ENCODE measurements around the gene NEFH.
"Not testable (repeated sequence)": the region's sequence is repeated elsewhere in the genome, so short reads cannot be mapped to it uniquely, and the experiment has no call there.

The NEFH gene

GRCh38 chr22:29463629-29464028 is 16.4 kb upstream of the NEFH start:
- no peak for DNase-seq

- no peak for DNase-seq
These were observed 15.4 kb upstream of the NEFH start for GRCh38 chr22:29464581-29464980.

GRCh38 chr22:29469755-29470154 is 10.3 kb upstream of the NEFH start:
- DNase-seq = no peak

GRCh38 chr22:29470159-29470855 is 9.7 kb upstream of the NEFH start:
- DNase-seq = peak; percentile 35

GRCh38 chr22:29473001-29473400 is 7.0 kb upstream of the NEFH start:
- DNase-seq = no peak

- no peak for DNase-seq
These were observed 4.5 kb upstream of the NEFH start for GRCh38 chr22:29475550-29475949.

GRCh38 chr22:29476116-29476515 is 3.9 kb upstream of the NEFH start:
- DNase-seq = no peak

GRCh38 chr22:29477723-29478318 is 2.2 kb upstream of the NEFH start:
- DNase-seq = no peak

- DNase-seq = no peak
These were observed 1.4 kb upstream of the NEFH start for GRCh38 chr22:29478326-29479276.

- DNase-seq = no peak
These were observed 169 bp downstream of the NEFH start for GRCh38 chr22:29480262-29480511.

GRCh38 chr22:29480512-29481264 is 670 bp downstream of the NEFH start:
- DNase-seq = no peak

GRCh38 chr22:29481265-29482000 is 1.4 kb downstream of the NEFH start:
- no peak for DNase-seq

GRCh38 chr22:29482253-29482652 is 2.2 kb downstream of the NEFH start:
- DNase-seq = no peak

- no peak for DNase-seq
These were observed 2.7 kb downstream of the NEFH start for GRCh38 chr22:29482726-29483125.

- DNase-seq = no peak
These were observed 3.2 kb downstream of the NEFH start for GRCh38 chr22:29483254-29483653.

- DNase-seq = no peak
These were observed 4.6 kb downstream of the NEFH start for GRCh38 chr22:29484642-29485041.

- DNase-seq = no peak
These were observed 5.4 kb downstream of the NEFH start for GRCh38 chr22:29485448-29485847.

- no peak for DNase-seq
These were observed 7.5 kb downstream of the NEFH start for GRCh38 chr22:29487426-29487986.

- DNase-seq = not testable (repeated sequence)
These were observed 9.2 kb downstream of the NEFH start for GRCh38 chr22:29489127-29489780.

- no peak for DNase-seq
These were observed 11.0 kb downstream of the NEFH start for GRCh38 chr22:29491012-29491411.

- DNase-seq = no peak
These were observed 13.6 kb downstream of the NEFH start for GRCh38 chr22:29493636-29494035.

GRCh38 chr22:29499852-29500251 is 19.8 kb downstream of the NEFH start:
- DNase-seq = no peak
